ENCODE measurements around the gene CFAP74. TPM values are rescaled to one million over a fixed set of nuclear protein-coding genes. Genes with fewer than 3 reads are reported as not detected.
A peak's percentile ranks its signal among the peaks of the same experiment; 100 is the strongest.

Gene CFAP74
- total and polyA plus RNA-seq, 2 of the 4 experiments (the other 2 are of a cell fraction): not detected

- Histone ChIP-seq H3K79me1 (ENCODE audit: low read depth in 1 of 2, low read length in 2 of 2) (peaks cover 0 to 30% of the 10 kb centered on the region in 2 experiments; a peak in 2 of 4 replicates), H3K36me3 (ENCODE audit: control insufficient read depth, insufficient read depth, low read length) (no peaks in the 10 kb centered on the region), H2BK20ac (ENCODE audit: low read depth, low read length) (no peak overlapping the region), H3K27ac (ENCODE audit: insufficient read depth, low read length) (peak overlapping the region; percentile 36), H3K9me1 (ENCODE audit: insufficient read depth, low read length) (peaks cover 2% of the 10 kb centered on the region; the same call in 1 of the 2 replicates), H2AK5ac (ENCODE audit: low read depth, low read length) (peak overlapping the region; percentile 83), H4K91ac (ENCODE audit: insufficient read depth, low read depth, low read length) (peak overlapping the region; percentile 41; the same call in 1 of the 2 replicates), H2BK120ac (ENCODE audit: low read depth, low read length) (0 out of 2 replicates have a peak overlapping the region, but pooled peaks have one; percentile 26), H3K56ac (ENCODE audit: extremely low read depth, insufficient read depth, low read length) (peak overlapping the region; percentile 19; the same call in 1 of the 2 replicates), H4K20me1 (ENCODE audit: insufficient read depth, low read length) (peaks cover 6% of the 10 kb centered on the region; the same call in 1 of the 2 replicates), H3K27me3 (ENCODE audit: control insufficient read depth, insufficient read depth, low read length) (no peaks in the 10 kb centered on the region), H2AK9ac (replicated peaks; ENCODE audit: low read depth, low read length, poor library complexity) (peak overlapping the region; percentile 86), H3K4me3 (ENCODE audit: insufficient read depth, low read depth, low read length) (peak overlapping the region; percentile 59), H3K4me1 (ENCODE audit: control insufficient read depth, insufficient read depth, low read length) (peaks cover 4% of the 10 kb centered on the region), H4K8ac (ENCODE audit: low read depth in 2 of 2, low read length in 2 of 2) (peak overlapping the region; percentile 62 to 96; a peak in 3 of 4 replicates), H2BK5ac (ENCODE audit: low read depth, low read length, poor library complexity, severe bottlenecking) (peak overlapping the region; percentile 49), H2BK15ac (ENCODE audit: low read depth, low read length) (no peak overlapping the region), H4K5ac (ENCODE audit: low read depth, low read length) (no peak overlapping the region), H3K9ac (ENCODE audit: low read depth, low read length) (peak overlapping the region; percentile 68), H3K14ac (replicated peaks; ENCODE audit: low read depth, low read length) (peak overlapping the region; percentile 92), H3K18ac (ENCODE audit: low read depth, low read length) (peak overlapping the region; percentile 32; the same call in 1 of the 2 replicates), H3K4ac (ENCODE audit: low read depth, low read length) (peak overlapping the region; percentile 70), H3K4me2 (ENCODE audit: low read depth, low read length) (peak overlapping the region; percentile 92), H3K23ac (ENCODE audit: low read depth, low read length) (peak overlapping the region; percentile 82; the same call in 1 of the 2 replicates), H3K9me3 (ENCODE audit: control insufficient read depth, insufficient read depth, low read length) (no peaks in the 10 kb centered on the region), H2AFZ (replicated peaks; ENCODE audit: low read length, poor library complexity) (peak overlapping the region; percentile 98)
- ChIA-PET CTCF (interaction anchor here (0.7 to 1.5 kb wide), 6 partner anchors 22 to 120 kb away, joined by 3 to 6 read pairs (median 3); no protein-coding TSS in a partner anchor), POLR2A (ENCODE audit: unreplicated experiment) (interaction anchor here (0.6 kb wide), 1 partner anchor 22 kb away, joined by 7 read pairs; no protein-coding TSS in a partner anchor)
- in situ Hi-C loops (cut with MboI; ENCODE audit: low sequenced_read_pairs): loop anchor here (10.0 kb wide), 1 partner anchor 124 kb away; no protein-coding TSS in a partner anchor
- no TSS peak for BruUV-seq (replicated peaks)
- dilution Hi-C loops (cut with HindIII; ENCODE audit: low sequenced_read_pairs, unreplicated experiment): no loop called here
- 11% methylated on average over 21 of the region's 21 CpGs; no CpG with 5 or more reads in 1 of the 2 experiments for WGBS, 2 experiments (ENCODE audit: extremely low coverage in 2 of 2, insufficient read length in 1 of 2)
- peak; percentile 14 for ATAC-seq (ENCODE audit: low read depth)
- TF ChIP-seq MAFK (IDR thresholded peaks at IDR 0.05; ENCODE audit: low read depth, low read length) (no peak), CHD1 (IDR thresholded peaks at IDR 0.05; ENCODE audit: low read depth, low read length) (no peak), NFE2L2 (IDR thresholded peaks at IDR 0.05; ENCODE audit: low read depth, low read length) (no peak), RCOR1 (IDR thresholded peaks at IDR 0.05; ENCODE audit: insufficient replicate concordance, low read length) (no peak), MAZ (IDR thresholded peaks at IDR 0.05; ENCODE audit: borderline replicate concordance, low read depth, low read length) (no peak), BHLHE40 (IDR thresholded peaks at IDR 0.05; ENCODE audit: low read depth, low read length) (no peak), FOS (IDR thresholded peaks at IDR 0.05; ENCODE audit: low read depth, low read length) (no peak), CTCF (conservative IDR thresholded peaks at IDR 0.05; ENCODE audit: low read depth, low read length) (no peak), RFX5 (IDR thresholded peaks at IDR 0.05; ENCODE audit: low read depth, low read length) (no peak), MXI1 (IDR thresholded peaks at IDR 0.05; ENCODE audit: borderline replicate concordance, low read depth, low read length) (no peak), ELK1 (IDR thresholded peaks at IDR 0.05; ENCODE audit: borderline replicate concordance, low read depth, low read length) (no peak), RAD21 (IDR thresholded peaks at IDR 0.05; ENCODE audit: low read length) (no peak), CEBPB (IDR thresholded peaks at IDR 0.05; ENCODE audit: low read depth, low read length) (no peak)
- TF ChIP-seq, protein P1, sequence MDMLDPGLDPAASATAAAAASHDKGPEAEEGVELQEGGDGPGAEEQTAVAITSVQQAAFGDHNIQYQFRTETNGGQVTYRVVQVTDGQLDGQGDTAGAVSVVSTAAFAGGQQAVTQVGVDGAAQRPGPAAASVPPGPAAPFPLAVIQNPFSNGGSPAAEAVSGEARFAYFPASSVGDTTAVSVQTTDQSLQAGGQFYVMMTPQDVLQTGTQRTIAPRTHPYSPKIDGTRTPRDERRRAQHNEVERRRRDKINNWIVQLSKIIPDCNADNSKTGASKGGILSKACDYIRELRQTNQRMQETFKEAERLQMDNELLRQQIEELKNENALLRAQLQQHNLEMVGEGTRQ (IDR thresholded peaks at IDR 0.05; ENCODE audit: low read depth, low read length): no peak
- no peak for DNase-seq
- intact Hi-C loops (cut with micrococcal nuclease): loop anchor here (10.0 kb wide), 1 partner anchor 334 kb away; the partner anchor contains the start of gene SSU72
Measured at GRCh38 chr1:1908506-1908791, 95.1 kb downstream of the CFAP74 start.
